Panc1 (cell line): ENCODE data around the gene ADGRF1.

Experiments used
- CTCF ChIP-seq: fragments of 450-650 bp; IDR thresholded peaks from 2 replicates; pipeline ENCODE4 v1.5.1; 2017; ENCODE audit warnings: mild to moderate bottlenecking
- POLR2AphosphoS5 ChIP-seq: IDR thresholded peaks from 2 replicates; pipeline ENCODE4 v1.6.1; 2012; ENCODE audit warnings: mild to moderate bottlenecking, low read depth, low read length, moderate library complexity
- REST ChIP-seq, 2 experiments: IDR thresholded peaks; 2 replicates each; pipeline ENCODE4 v1.6.1; 2011 to 2012; ENCODE audit warnings: low read depth in 2 of 2, control low read depth in 1 of 2, low read length in 1 of 2, mild to moderate bottlenecking in 1 of 2, moderate library complexity in 1 of 2; ENCODE audit not compliant: insufficient read depth in 1 of 2

- no peak for TF ChIP-seq REST (IDR thresholded peaks at IDR 0.05; ENCODE audit: insufficient read depth in 1 of 2, low read depth in 2 of 2, low read length in 1 of 2)
- TF ChIP-seq CTCF = no peak
- no peak for TF ChIP-seq POLR2AphosphoS5
Observed at GRCh38 chr6:47042275-47042791, at the start of gene ADGRF1.
